Measurements from ENCODE around the gene ANKMY1. TPM values are rescaled to one million over a fixed set of nuclear protein-coding genes. Genes with fewer than 3 reads are reported as not detected.
A peak's percentile ranks its signal among the peaks of the same experiment; 100 is the strongest.

ANKMY1 gene
- 72.1 and 73.4 TPM in 2 replicates for total RNA-seq
- 20.8 TPM for total RNA-seq (2013)
- 39.8 and 51.7 TPM in 2 replicates for polyA plus RNA-seq
- polyA minus RNA-seq, result 30.8 and 34.6 TPM in 2 replicates

DNA sequence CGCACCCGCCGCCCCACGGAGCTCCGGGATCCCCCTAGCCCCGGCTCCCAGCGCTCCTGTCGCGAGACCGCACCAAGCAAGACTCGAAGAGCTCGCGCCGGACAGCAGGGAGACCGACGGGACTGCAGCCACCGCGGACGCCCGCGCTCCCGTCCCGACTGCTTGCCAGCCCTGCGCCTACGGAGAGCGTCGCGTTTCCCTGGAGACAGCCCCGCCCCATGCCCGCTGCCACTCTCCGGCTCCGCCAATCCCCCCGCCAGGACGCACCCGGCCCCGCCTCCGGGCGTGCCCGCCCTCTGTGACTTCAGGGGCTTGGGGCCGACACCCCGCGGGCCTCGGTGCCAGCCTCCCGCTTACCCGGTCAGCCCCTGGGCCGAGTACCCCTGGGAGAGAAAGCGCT lies at the start of gene ANKMY1:
Gene ANKMY1 (minus strand): TSS at position 181 of the 400 bp plus-strand sequence. CDS start 653 bp downstream, outside the sequence.
- Mint-ChIP-seq H3K9me3 (ENCODE audit: insufficient read depth) (no peaks in the 10 kb centered on the region), H3K27ac (no peak within 1 kb of the TSS), H3K4me3 (peak within 1 kb of the TSS; percentile 81), H3K4me1 (peaks cover 55% of the 10 kb centered on the region), H3K27me3 (no peaks in the 10 kb centered on the region)
- Histone ChIP-seq H3K27me3 (replicated peaks in 1 of 4; ENCODE audit: control extremely low read depth in 1 of 4, control insufficient read depth in 3 of 4, insufficient read depth in 4 of 4, low read length in 3 of 4) (no peaks in the 10 kb centered on the region), H3K79me2 (ENCODE audit: control insufficient read depth, insufficient read depth, low read length) (peaks cover 68% of the 10 kb centered on the region), H3K27ac (ENCODE audit: low read length in 2 of 2) (no peak within 1 kb of the TSS), H3K36me3 (replicated peaks in 1 of 2; ENCODE audit: control extremely low read depth in 1 of 2, control insufficient read depth in 1 of 2, extremely low read depth in 1 of 2, insufficient read depth in 2 of 2, low read length in 1 of 2) (peaks cover under 1 to 19% of the 10 kb centered on the region in 2 experiments), H3K9ac (ENCODE audit: low read length) (peak within 1 kb of the TSS; percentile 50), H2AFZ (ENCODE audit: insufficient read depth, low read depth, low read length, poor library complexity, severe bottlenecking) (no peak within 1 kb of the TSS), H4K20me1 (ENCODE audit: control insufficient read depth, insufficient read depth, low read length, poor library complexity, severe bottlenecking) (peaks cover 71% of the 10 kb centered on the region), H3K9me3 (ENCODE audit: control extremely low read depth in 1 of 3, control insufficient read depth in 2 of 3, insufficient read depth in 1 of 3, low read length in 2 of 3) (no peaks in the 10 kb centered on the region), H3K4me3 (ENCODE audit: control extremely low read depth in 1 of 5, extremely low read depth in 1 of 5, insufficient read depth in 1 of 5, low read depth in 2 of 5, low read length in 4 of 5) (peak within 1 kb of the TSS in 3 of 5 experiments; percentile 18 to 40 (median 26)), H3K4me2 (replicated peaks; ENCODE audit: low read depth, low read length, poor library complexity, severe bottlenecking) (peak within 1 kb of the TSS; percentile 74), H3K4me1 (ENCODE audit: control insufficient read depth in 2 of 2, insufficient read depth in 2 of 2, low read length in 2 of 2) (peaks cover 39 to 47% of the 10 kb centered on the region in 2 donors)
- intact Hi-C loops (cut with micrococcal nuclease), result no loop called here
- CTCF ChIA-PET, result interaction anchor here (2.2 to 2.4 kb wide), 2 partner anchors 9 to 29 kb away, joined by 11 to 12 read pairs; partner anchors contain the start of gene CAPN10
- TF ChIP-seq CTCF (IDR thresholded peaks at IDR 0.05) (no peak), EZH2 (IDR thresholded peaks at IDR 0.05; ENCODE audit: borderline replicate concordance, insufficient read depth, low read depth, low read length, poor library complexity, severe bottlenecking) (no peak)
- ATAC-seq (ENCODE audit: low read depth) (no peak), DNase-seq (peak; percentile 65)
- POLR2A ChIA-PET, result interaction anchor here (1.3 to 1.9 kb wide), 2 partner anchors 9 to 29 kb away, joined by 4 read pairs; partner anchors contain the start of gene CAPN10
- WGBS (ENCODE audit: insufficient coverage), result 13% methylated on average over 47 of the region's 47 CpGs

DNA sequence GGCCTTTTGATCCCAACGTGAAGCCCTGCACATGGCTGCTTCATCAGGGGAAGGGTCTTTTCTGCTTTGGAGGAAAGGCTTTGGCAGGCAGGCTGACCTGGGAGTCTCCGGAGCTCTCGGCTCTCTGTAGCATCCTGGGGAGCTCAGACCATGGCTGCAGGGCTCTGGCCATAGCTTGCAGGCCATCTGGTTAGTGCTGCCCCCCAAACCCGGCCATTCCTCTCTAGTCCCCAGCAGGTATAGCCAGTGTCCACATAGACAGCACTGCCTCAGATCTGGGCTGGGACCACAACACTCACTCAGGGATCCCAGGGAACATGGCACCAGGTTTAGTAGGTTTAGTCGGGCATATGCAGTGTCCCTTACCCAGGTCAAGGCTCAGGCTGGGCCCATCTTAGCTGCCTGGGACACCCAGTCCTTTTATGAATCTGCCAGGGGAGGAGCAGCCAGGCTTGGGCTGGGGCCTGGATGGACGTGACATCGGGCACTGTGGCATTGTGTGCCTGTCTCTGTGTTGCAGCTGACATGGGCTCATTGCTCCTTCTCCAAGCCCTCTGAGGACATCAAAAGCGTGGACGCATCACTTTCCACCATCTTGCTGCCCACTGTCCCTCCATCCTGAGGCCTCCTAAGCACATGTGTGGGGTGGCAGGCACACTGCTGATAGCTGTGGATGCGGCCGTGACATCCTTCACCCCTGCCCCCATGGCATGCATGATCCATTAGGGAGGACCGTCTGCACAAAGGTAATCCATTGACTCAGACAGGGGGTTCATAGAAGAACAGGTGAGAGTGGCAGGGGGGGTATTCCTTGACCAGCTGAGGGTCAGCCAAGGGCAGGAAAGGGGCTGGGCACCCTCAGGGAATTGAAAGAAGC lies 48.3 kb upstream of the ANKMY1 start:
- TF ChIP-seq CTCF (IDR thresholded peaks at IDR 0.05), result no peak
- no peak for TF ChIP-seq EZH2 (IDR thresholded peaks at IDR 0.05; ENCODE audit: borderline replicate concordance, insufficient read depth, low read depth, low read length, poor library complexity, severe bottlenecking)
- no peak overlapping the region for H3K9ac ChIP-seq (ENCODE audit: low read length)
- 92% methylated on average over 12 of the region's 12 CpGs for WGBS (ENCODE audit: insufficient coverage)
- ChIA-PET CTCF (no interaction called here), POLR2A (no interaction called here)
- H3K27me3 Mint-ChIP-seq, result no peaks in the 10 kb centered on the region
- H3K4me3 ChIP-seq (ENCODE audit: control extremely low read depth in 1 of 5, extremely low read depth in 1 of 5, insufficient read depth in 1 of 5, low read depth in 2 of 5, low read length in 4 of 5), result no peak overlapping the region
- H3K4me2 ChIP-seq (replicated peaks; ENCODE audit: low read depth, low read length, poor library complexity, severe bottlenecking), result no peak overlapping the region
- no peaks in the 10 kb centered on the region for H3K27me3 ChIP-seq (replicated peaks in 1 of 4; ENCODE audit: control extremely low read depth in 1 of 4, control insufficient read depth in 3 of 4, insufficient read depth in 4 of 4, low read length in 3 of 4)
- ATAC-seq (ENCODE audit: low read depth) (no peak), DNase-seq (no peak)
- no peak overlapping the region for H2AFZ ChIP-seq (ENCODE audit: insufficient read depth, low read depth, low read length, poor library complexity, severe bottlenecking)
- no peak overlapping the region for H3K27ac Mint-ChIP-seq
- intact Hi-C loops (cut with micrococcal nuclease), result no loop called here
- no peaks in the 10 kb centered on the region for H3K36me3 ChIP-seq (replicated peaks in 1 of 2; ENCODE audit: control extremely low read depth in 1 of 2, control insufficient read depth in 1 of 2, extremely low read depth in 1 of 2, insufficient read depth in 2 of 2, low read length in 1 of 2)
- no peaks in the 10 kb centered on the region for H3K9me3 Mint-ChIP-seq (ENCODE audit: insufficient read depth)
- no peaks in the 10 kb centered on the region for H3K79me2 ChIP-seq (ENCODE audit: control insufficient read depth, insufficient read depth, low read length)
- H3K9me3 ChIP-seq (ENCODE audit: control extremely low read depth in 1 of 3, control insufficient read depth in 2 of 3, insufficient read depth in 1 of 3, low read length in 2 of 3), result no peaks in the 10 kb centered on the region
- H3K4me3 Mint-ChIP-seq, result no peak overlapping the region
- H3K4me1 ChIP-seq (ENCODE audit: control insufficient read depth in 2 of 2, insufficient read depth in 2 of 2, low read length in 2 of 2), result no peaks in the 10 kb centered on the region
- no peaks in the 10 kb centered on the region for H4K20me1 ChIP-seq (ENCODE audit: control insufficient read depth, insufficient read depth, low read length, poor library complexity, severe bottlenecking)
- H3K27ac ChIP-seq (ENCODE audit: low read length in 2 of 2), result no peak overlapping the region
- H3K4me1 Mint-ChIP-seq, result no peaks in the 10 kb centered on the region
